ENCODE results near the gene PLXNA2.

PLXNA2 gene

DNA sequence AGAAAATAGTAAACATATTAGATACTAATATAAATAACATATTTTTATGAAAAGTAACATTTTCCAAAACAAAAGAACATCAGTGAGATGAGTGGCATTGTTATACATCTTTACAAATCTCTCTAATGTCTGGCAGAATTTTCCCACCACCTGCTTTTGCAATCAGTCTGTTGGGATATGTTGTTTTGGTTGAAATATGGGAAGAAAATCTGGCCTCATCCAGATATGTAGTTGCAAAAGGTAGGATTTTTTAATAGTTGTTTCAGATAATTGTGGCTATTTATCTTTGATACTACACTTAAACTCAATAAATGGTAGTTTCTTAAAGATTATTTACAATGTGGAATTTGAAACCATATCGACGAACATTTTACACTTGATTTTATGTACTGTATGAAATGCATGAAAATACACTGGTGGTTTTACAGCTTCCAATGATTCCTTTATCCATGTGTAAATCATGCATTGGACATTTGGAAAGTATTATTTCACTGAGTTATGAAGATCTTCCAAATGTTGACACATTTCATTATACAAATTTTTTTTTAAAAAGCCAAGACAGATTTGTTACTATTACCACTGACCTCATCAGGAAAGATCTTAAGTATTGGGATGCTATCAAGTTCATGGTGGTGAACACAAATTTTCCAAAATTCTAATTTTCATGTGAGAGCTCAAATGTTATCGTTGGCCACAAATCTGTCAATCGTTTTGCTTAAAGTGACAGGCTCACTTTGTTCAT, 259.2 kb downstream of the PLXNA2 start:
- DNase-seq = no peak

GRCh38 chr1:207983044-207983635, 261.0 kb downstream of the PLXNA2 start:
- DNase-seq = no peak

DNA sequence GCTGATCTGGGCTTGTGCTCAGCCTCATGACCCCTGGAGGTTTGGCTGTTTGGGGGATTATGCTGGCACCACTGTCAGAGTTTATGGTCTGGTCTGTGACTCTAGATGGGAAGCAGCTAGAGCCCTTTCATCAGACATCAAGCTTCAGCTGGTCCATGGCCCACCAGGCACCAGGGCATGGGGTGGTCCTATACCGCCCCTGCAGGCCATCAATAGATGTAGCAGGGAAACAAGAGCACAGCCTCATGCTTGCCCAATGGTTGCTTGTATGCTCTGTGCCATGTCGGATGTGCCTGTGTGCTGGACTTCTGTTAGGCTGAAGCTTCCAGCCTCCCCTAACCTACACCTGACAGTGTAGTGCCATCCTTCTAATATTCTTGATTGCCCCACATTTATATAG, 262.2 kb downstream of the PLXNA2 start:
- no peak for DNase-seq

DNA sequence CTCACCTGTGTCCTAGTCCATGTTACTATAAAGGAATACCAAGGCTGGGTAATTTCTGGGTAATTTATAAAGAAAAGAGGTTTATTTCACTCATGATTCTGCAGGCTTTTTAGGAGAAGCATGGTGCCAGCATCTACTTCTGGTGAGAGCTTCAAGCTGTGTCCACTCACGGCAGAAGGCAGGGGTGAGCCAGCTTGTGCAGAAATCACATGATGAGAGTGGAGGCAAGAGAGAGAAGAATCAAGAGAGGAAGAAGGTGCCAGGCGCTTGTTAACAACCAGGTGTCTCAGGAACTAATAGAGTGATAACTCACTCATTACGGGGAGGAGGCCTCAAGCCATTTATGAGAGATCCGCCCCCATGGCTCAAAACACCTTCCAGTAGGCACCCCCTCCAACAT, 265.7 kb downstream of the PLXNA2 start:
- peak in 1 of 3 experiments; percentile 14 for DNase-seq

DNA sequence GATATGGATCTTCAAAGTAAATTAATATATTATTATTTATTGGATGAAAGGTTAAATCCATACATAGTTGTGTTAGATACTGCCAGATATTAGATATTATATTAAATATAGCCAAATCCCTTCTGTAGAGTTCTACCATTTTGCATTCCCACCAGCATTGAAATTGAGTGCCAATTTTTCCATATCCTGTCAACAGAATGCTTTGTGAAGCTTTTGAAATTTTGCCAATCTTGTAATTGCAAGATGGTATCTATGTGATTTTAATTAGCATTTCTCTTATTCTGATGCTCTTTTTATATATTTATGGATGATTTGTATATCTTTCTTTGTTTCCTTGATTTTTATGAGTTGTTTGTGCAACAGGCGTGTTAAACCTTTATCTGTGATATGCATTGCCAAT, 266.3 kb downstream of the PLXNA2 start:
- no peak for DNase-seq

- no peak for DNase-seq
Measured at GRCh38 chr1:207973898-207974568, 270.2 kb downstream of the PLXNA2 start.

DNA sequence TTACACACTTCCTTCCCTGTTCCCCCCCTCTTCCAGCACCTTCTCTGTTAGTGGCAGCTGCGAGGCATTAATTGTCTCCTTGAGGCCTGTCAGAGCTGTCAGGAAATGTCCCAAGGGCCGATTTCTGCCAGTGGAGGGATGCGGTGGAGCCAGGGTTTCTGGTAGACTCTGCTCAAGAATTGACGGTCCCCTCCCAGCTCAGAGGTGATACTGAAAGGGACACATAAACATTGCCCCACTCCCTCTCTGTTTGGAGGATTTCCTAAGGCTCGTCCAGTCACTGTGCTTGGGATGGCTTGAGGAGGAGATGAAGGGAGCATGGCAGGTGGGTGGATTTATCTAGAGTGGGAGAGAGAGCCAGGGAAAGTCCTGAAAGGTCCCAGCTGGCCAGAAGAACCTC, 271.8 kb downstream of the PLXNA2 start:
- no peak for DNase-seq

All from NCI-H1417 (cell line).